Loucy (cell line): ENCODE results near the gene GCLC.

Source experiments
- EZH2phosphoT487 ChIP-seq: fragments of 200-600 bp; IDR thresholded peaks from 2 replicates; pipeline ENCODE4 v1.6.1; 2018; ENCODE audit warnings: antibody characterized with exemption, mild to moderate bottlenecking, moderate library complexity, borderline replicate concordance
- TF ChIP-seq, protein P1 (sequence below): fragments of 200-600 bp; sonication (generic); conservative IDR thresholded peaks from 2 replicates; pipeline ENCODE4 v1.5.1; 2014; ENCODE audit warnings: mild to moderate bottlenecking, antibody characterized with exemption, low read length

DNA sequence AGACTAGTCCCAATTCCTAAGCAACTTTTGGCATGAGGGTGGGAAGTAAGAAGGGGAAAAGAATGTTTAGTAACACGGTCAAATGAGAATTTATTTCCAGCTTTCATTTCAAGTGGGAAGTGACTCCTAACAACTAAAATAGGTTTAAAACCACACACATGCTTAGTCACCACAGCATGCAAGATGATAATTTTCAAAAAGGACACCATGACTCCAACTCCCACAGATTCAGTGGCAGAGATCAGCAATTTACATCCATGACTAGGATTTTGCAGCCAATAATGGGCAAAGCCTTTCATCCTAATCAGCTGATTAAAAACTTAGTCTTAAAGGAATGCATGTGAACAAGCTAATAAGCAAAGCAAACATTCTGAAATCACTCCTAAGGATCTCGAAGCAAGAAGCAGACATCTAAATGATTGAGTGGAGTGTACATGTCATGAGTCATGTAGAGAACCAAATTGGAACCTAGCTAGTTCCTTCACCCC is 48.1 kb upstream of the GCLC start:
- TF ChIP-seq, protein P1, sequence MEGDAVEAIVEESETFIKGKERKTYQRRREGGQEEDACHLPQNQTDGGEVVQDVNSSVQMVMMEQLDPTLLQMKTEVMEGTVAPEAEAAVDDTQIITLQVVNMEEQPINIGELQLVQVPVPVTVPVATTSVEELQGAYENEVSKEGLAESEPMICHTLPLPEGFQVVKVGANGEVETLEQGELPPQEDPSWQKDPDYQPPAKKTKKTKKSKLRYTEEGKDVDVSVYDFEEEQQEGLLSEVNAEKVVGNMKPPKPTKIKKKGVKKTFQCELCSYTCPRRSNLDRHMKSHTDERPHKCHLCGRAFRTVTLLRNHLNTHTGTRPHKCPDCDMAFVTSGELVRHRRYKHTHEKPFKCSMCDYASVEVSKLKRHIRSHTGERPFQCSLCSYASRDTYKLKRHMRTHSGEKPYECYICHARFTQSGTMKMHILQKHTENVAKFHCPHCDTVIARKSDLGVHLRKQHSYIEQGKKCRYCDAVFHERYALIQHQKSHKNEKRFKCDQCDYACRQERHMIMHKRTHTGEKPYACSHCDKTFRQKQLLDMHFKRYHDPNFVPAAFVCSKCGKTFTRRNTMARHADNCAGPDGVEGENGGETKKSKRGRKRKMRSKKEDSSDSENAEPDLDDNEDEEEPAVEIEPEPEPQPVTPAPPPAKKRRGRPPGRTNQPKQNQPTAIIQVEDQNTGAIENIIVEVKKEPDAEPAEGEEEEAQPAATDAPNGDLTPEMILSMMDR, result no peak
- TF ChIP-seq EZH2phosphoT487, result no peak
